Esophagus mucosa (tissue), 1 donor: ENCODE measurements around the gene CREB5. TPM values are rescaled to one million over a fixed set of nuclear protein-coding genes. Genes with fewer than 3 reads are reported as not detected.

Experiments
- ATAC-seq: fragments of 200-7000 bp; cut with Tn5 transposase; one replicate; pipeline ENCODE4 v1.9.1; 2020
- total RNA-seq: library from RNA; stranded (reverse); gene quantifications from one replicate; pipeline ENCODE4 v1.2.4, GENCODE V29; 2023
- donor health status: DM: yes; HTN: yes; CAD: no.

Gene CREB5
- total RNA-seq, 1 donor from 2014 or later: 2.5 TPM

GRCh38 chr7:28871631-28872030 is 459.3 kb downstream of the CREB5 start:
- ATAC-seq: no peak

GRCh38 chr7:28872226-28872625 is 459.9 kb downstream of the CREB5 start:
- ATAC-seq: no peak

- ATAC-seq: no peak
Measured at GRCh38 chr7:28873365-28873764, 461.0 kb downstream of the CREB5 start.

GRCh38 chr7:28874001-28874400 is 461.7 kb downstream of the CREB5 start:
- ATAC-seq: no peak

Other genes with a start within 250 kb of the CREB5 start
- gene JAZF1, start 231.7 kb upstream of the CREB5 start, total RNA-seq: 3.1 TPM